ENCODE results near the gene MYL4.
"Not testable (repeated sequence)": the region's sequence is repeated elsewhere in the genome, so short reads cannot be mapped to it uniquely, and the experiment has no call there.

The MYL4 gene

DNA sequence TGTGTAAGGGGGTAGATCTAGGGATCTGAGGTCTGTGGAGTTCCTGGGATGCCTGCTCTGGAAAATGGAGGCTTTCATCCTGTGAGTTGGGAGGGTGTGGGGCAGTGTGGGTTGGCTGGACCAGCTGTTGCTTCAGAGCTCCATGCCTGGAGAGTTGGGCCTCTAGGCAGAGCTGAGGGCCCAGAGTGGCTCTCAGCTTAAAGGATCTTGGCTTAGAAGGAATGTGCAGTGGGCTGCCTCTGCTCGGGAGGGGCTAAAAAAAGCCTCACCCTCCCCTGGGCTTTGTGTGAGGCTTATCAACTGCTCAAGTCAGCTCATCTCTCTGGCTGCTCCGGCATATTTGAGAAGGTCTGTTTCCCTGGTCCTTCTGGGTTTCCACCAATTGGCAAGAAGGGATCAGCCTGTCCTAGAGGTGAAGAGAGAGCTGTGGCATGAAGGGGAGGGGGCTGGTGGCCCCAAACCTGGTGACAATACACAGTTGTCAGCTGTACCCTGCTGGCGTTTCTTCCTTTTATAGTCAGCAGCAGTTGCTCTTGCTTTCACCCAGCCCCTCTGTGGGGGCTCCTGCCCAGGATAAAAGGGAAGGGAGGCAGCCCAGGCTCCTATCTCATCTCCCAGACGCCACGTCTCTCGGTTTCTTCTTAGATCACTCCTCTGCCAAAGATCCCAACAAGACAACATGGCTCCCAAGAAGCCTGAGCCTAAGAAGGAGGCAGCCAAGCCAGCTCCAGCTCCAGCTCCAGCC, at the start of gene MYL4:
Gene MYL4, plus strand, starts transcription at position 605 of the 745 bp plus-strand sequence. Its CDS starts 75 bp downstream, at position 680.
- Histone ChIP-seq H3K36me3 (no peaks in the 10 kb centered on the region), H3K27me3 (no peaks in the 10 kb centered on the region), H3K4me3 (no peak within 1 kb of the TSS), H3K9me3 (no peaks in the 10 kb centered on the region), H3K27ac (no peak within 1 kb of the TSS), H3K4me1 (peaks cover 0 to 32% (median 29%) of the 10 kb centered on the region in 4 donors)
- no peak for DNase-seq
- TF ChIP-seq, protein P1, sequence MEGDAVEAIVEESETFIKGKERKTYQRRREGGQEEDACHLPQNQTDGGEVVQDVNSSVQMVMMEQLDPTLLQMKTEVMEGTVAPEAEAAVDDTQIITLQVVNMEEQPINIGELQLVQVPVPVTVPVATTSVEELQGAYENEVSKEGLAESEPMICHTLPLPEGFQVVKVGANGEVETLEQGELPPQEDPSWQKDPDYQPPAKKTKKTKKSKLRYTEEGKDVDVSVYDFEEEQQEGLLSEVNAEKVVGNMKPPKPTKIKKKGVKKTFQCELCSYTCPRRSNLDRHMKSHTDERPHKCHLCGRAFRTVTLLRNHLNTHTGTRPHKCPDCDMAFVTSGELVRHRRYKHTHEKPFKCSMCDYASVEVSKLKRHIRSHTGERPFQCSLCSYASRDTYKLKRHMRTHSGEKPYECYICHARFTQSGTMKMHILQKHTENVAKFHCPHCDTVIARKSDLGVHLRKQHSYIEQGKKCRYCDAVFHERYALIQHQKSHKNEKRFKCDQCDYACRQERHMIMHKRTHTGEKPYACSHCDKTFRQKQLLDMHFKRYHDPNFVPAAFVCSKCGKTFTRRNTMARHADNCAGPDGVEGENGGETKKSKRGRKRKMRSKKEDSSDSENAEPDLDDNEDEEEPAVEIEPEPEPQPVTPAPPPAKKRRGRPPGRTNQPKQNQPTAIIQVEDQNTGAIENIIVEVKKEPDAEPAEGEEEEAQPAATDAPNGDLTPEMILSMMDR (IDR thresholded peaks at IDR 0.05), result no peak
- intact Hi-C loops (cut with DNase I; ENCODE audit: low total_unique reads), result no loop called here

DNA sequence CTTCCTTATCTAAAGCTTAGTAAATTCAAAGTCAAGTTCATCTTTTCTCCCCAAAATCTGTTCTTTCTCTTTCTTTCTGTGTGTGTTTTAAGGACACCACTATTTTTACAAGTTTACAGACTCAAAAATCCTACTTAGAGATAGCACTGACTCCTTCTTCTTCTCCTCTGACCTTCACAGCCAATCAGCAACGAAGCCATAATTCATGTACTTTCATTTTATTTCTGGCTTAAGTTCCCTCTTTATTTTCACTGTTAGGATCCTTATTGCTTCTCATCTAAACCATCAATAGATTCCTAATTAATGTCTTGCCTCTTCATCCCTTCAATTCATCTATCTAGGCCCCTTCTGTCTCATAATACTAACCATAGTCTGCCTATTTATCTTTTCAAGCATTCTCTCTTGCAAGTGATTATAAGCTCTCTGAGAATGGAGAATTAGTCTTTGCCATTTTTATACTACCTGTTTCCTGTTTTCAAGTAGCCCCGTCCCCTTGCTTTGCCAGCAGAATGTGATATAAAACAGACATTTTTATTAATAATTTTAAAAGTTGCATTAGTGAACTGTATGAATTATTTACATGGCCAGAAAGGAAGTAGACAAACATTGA, 47.0 kb upstream of the MYL4 start:
- TF ChIP-seq, protein P1 (IDR thresholded peaks at IDR 0.05), result no peak
- no peak overlapping the region for H3K4me3 ChIP-seq
- intact Hi-C loops (cut with DNase I; ENCODE audit: low total_unique reads), result no loop called here
- no peaks in the 10 kb centered on the region for H3K9me3 ChIP-seq
- DNase-seq, result no peak
- peaks cover 17 to 57% (median 56%) of the 10 kb centered on the region in 3 donors for H3K36me3 ChIP-seq
- H3K27me3 ChIP-seq, result no peaks in the 10 kb centered on the region
- H3K4me1 ChIP-seq, result no peaks in the 10 kb centered on the region
- no peak overlapping the region for H3K27ac ChIP-seq

DNA sequence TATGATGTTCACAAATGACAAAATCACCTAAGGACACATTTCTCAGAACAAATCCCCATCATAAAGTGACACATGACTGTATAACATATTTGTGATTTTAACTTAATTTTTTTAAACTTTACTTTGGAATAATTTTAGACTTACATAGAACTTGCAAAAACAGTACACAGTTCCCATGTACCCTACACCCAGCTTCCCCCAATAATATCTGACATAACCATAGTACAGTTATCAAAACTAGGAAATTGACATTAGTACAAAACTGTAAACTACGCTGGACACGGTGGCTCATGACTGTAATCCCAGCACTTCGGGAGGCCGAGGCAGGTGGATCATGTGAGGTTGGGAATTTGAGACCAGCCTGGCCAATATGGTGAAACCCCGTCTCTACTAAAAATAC, 44.9 kb upstream of the MYL4 start:
- Histone ChIP-seq H3K9me3 (no peaks in the 10 kb centered on the region), H3K4me1 (peaks cover 0 to 2% (median 0%) of the 10 kb centered on the region in 4 donors), H3K36me3 (peaks cover 15 to 64% (median 63%) of the 10 kb centered on the region in 3 donors), H3K4me3 (no peak overlapping the region), H3K27me3 (no peaks in the 10 kb centered on the region), H3K27ac (no peak overlapping the region)
- TF ChIP-seq, protein P1 (IDR thresholded peaks at IDR 0.05), result no peak
- no peak for DNase-seq
- intact Hi-C loops (cut with DNase I; ENCODE audit: low total_unique reads), result no loop called here

- H3K36me3 ChIP-seq, result peaks cover 13 to 60% (median 57%) of the 10 kb centered on the region in 3 donors
- no peak for DNase-seq
These were observed 44.0 kb upstream of the MYL4 start for GRCh38 chr17:47165137-47165536.

DNA sequence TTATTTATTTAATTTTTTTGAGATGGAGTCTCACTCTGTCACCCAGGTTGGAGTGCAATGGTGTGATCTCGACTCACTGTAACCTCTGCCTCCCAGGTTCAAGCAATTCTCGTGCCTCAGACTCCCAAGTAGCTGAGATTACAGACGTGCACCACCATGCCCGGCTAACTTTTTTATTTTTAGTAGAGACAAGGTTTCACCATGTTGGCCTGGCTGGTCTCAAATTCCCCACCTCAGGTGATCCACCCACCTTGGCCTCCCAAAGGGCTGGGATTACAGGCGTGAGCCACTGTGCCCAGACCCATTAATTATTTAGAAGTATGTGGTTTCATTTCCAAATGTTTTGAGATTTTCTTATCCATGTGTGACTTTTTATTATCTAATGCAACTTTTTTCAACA, 42.3 kb upstream of the MYL4 start:
- H3K36me3 ChIP-seq, result peaks cover 16 to 48% (median 40%) of the 10 kb centered on the region in 3 donors

More at GRCh38 chr17:47165137-47165536, 44.0 kb upstream of the MYL4 start:
- intact Hi-C loops (cut with DNase I; ENCODE audit: low total_unique reads), result no loop called here
- TF ChIP-seq, protein P1 (IDR thresholded peaks at IDR 0.05), result no peak
- Histone ChIP-seq H3K4me3 (no peak overlapping the region), H3K9me3 (no peaks in the 10 kb centered on the region), H3K4me1 (peaks cover 0 to 2% (median 0%) of the 10 kb centered on the region in 4 donors), H3K27ac (no peak overlapping the region), H3K27me3 (no peaks in the 10 kb centered on the region)

DNA sequence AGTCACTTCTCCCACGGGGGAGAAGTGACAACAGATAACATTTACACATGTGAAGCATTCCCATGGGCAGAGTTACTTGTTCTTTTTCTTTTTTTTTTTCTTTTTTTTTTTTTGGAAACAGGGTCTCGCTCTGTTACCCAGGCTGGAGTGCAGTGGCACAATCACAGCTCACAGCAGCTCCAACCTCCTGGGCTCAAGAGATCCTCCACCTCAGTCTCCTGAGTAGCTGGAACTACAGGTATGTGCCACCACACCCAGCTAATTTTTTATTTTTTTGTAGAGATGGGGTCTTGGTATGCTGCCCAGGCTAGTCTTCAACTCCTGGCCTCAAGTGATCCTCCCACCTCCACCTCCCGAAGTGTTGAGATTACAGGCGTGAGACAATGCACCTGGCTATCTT, 40.3 kb upstream of the MYL4 start:
- H3K4me3 ChIP-seq; H3K27me3 ChIP-seq; H3K9me3 ChIP-seq; DNase-seq; H3K27ac ChIP-seq; intact Hi-C loops (cut with DNase I; ENCODE audit: low total_unique reads): not testable (repeated sequence)
- Histone ChIP-seq H3K4me1 (peaks cover 0 to 14% (median 1%) of the 10 kb centered on the region in 4 donors), H3K36me3 (peaks cover 18 to 46% (median 41%) of the 10 kb centered on the region in 3 donors)

More for the DNA sequence above, 42.3 kb upstream of the MYL4 start:
- H3K4me1 ChIP-seq; H3K9me3 ChIP-seq; H3K27me3 ChIP-seq; H3K27ac ChIP-seq; H3K4me3 ChIP-seq; intact Hi-C loops (cut with DNase I; ENCODE audit: low total_unique reads); DNase-seq: not testable (repeated sequence)

Measured in tibial artery (tissue), 4 donors.